ENCODE measurements around the gene FSTL4.

DNA sequence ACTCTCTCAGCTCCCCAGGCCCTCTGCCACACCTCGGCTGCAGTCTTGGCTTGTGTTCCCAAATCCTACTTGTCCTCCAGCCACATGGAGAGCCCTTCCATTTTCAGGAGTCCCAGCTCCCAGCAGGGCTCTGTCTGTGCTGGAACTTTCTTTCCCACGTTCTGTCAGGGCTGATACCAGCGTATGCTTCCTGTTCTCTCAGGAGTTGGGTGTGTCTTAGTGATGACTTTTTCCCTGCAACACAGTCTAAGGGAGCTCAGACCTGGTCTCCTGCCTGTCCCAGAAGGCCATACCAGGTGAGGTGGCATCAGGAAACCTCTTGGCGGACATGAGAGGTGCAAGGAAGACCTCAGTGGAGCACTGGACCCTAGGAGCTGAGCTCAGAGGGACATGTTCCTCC, 334.0 kb downstream of the FSTL4 start:
- no peak for TF ChIP-seq CTCF (IDR thresholded peaks at IDR 0.05)
- TF ChIP-seq POLR2A (IDR thresholded peaks at IDR 0.05; ENCODE audit: low read depth): no peak
- TF ChIP-seq POLR2AphosphoS5 (IDR thresholded peaks at IDR 0.05): no peak
- TF ChIP-seq EP300 (IDR thresholded peaks at IDR 0.05): no peak
